DND-41 (cell line): ENCODE measurements around the gene SLC34A3.

Experiments
- ATAC-seq: fragments of 200-7000 bp; cut with Tn5 transposase; 3 replicates; pipeline ENCODE4 v1.9.1; 2021; ENCODE audit warnings: low read depth; ENCODE audit not compliant: insufficient read depth
- DNase-seq: peaks from one replicate; pipeline ENCODE4 v3.0.0-alpha.2; 2020
- H2AFZ ChIP-seq: 2 replicates; pipeline ENCODE4 v1.6.0; 2012; ENCODE audit warnings: low read depth, low read length
- H3K27ac ChIP-seq: 2 replicates; pipeline ENCODE4 v1.5.1; 2012; ENCODE audit warnings: low read length, inconsistent platforms
- H3K27me3 ChIP-seq: fragments of 200-600 bp; sonication (generic); 2 replicates; pipeline ENCODE4 v1.6.0; 2012; ENCODE audit warnings: low read length, mild to moderate bottlenecking, inconsistent platforms; ENCODE audit not compliant: insufficient read depth, poor library complexity
- H3K36me3 ChIP-seq: 2 replicates; pipeline ENCODE4 v1.5.1; 2012; ENCODE audit warnings: low read length, inconsistent platforms; ENCODE audit not compliant: insufficient read depth
- H3K4me1 ChIP-seq: 2 replicates; pipeline ENCODE4 v1.5.1; 2012; ENCODE audit warnings: mild to moderate bottlenecking, low read length; ENCODE audit not compliant: insufficient read depth
- H3K4me2 ChIP-seq: 2 replicates; pipeline ENCODE4 v1.6.0; 2012; ENCODE audit warnings: mild to moderate bottlenecking, moderate library complexity, low read length, inconsistent platforms; ENCODE audit not compliant: insufficient read depth
- H3K4me3 ChIP-seq, 2 experiments: fragments of 200-600 bp in 1 of 2; shearing (Covaris generic) in 1 of 2; 2 replicates each; pipeline ENCODE4 v1.5.1; 2012 to 2016; ENCODE audit warnings: inconsistent platforms in 2 of 2, low read length in 2 of 2, mild to moderate bottlenecking in 2 of 2, low read depth in 1 of 2, moderate library complexity in 1 of 2
- H3K79me2 ChIP-seq: 2 replicates; pipeline ENCODE4 v1.6.0; 2012; ENCODE audit warnings: low read length, inconsistent platforms; ENCODE audit not compliant: insufficient read depth
- H3K9ac ChIP-seq: 2 replicates; pipeline ENCODE4 v1.6.0; 2012; ENCODE audit warnings: low read depth, mild to moderate bottlenecking, inconsistent platforms, low read length, moderate library complexity
- H3K9me3 ChIP-seq: 2 replicates; pipeline ENCODE4 v1.5.1; 2012; ENCODE audit warnings: low read length, moderate library complexity, mild to moderate bottlenecking, inconsistent platforms; ENCODE audit not compliant: insufficient read depth, severe bottlenecking
- H4K20me1 ChIP-seq: 2 replicates; pipeline ENCODE4 v1.6.0; 2012; ENCODE audit warnings: low read length; ENCODE audit not compliant: insufficient read depth
- EZH2 ChIP-seq: IDR thresholded peaks from 3 replicates; pipeline ENCODE4 v1.6.1; 2012; ENCODE audit warnings: borderline replicate concordance, low read depth, mild to moderate bottlenecking, moderate library complexity, low read length, inconsistent platforms; ENCODE audit not compliant: severe bottlenecking
- TF ChIP-seq, protein P1 (sequence below): IDR thresholded peaks from 2 replicates; pipeline ENCODE4 v1.5.1; 2012; ENCODE audit warnings: borderline replicate concordance, low read length, moderate library complexity, mild to moderate bottlenecking; ENCODE audit not compliant: poor library complexity, severe bottlenecking; ENCODE audit errors: extremely low read depth

SLC34A3 gene

GRCh38 chr9:137228506-137228967, 2.2 kb upstream of the SLC34A3 start:
- no peak overlapping the region for H3K4me2 ChIP-seq
- no peaks in the 10 kb centered on the region for H3K9me3 ChIP-seq
- no peak overlapping the region for H3K27ac ChIP-seq
- H2AFZ ChIP-seq = no peak overlapping the region
- no peaks in the 10 kb centered on the region for H4K20me1 ChIP-seq
- no peaks in the 10 kb centered on the region for H3K79me2 ChIP-seq
- H3K36me3 ChIP-seq = no peaks in the 10 kb centered on the region
- TF ChIP-seq, protein P1, sequence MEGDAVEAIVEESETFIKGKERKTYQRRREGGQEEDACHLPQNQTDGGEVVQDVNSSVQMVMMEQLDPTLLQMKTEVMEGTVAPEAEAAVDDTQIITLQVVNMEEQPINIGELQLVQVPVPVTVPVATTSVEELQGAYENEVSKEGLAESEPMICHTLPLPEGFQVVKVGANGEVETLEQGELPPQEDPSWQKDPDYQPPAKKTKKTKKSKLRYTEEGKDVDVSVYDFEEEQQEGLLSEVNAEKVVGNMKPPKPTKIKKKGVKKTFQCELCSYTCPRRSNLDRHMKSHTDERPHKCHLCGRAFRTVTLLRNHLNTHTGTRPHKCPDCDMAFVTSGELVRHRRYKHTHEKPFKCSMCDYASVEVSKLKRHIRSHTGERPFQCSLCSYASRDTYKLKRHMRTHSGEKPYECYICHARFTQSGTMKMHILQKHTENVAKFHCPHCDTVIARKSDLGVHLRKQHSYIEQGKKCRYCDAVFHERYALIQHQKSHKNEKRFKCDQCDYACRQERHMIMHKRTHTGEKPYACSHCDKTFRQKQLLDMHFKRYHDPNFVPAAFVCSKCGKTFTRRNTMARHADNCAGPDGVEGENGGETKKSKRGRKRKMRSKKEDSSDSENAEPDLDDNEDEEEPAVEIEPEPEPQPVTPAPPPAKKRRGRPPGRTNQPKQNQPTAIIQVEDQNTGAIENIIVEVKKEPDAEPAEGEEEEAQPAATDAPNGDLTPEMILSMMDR = no peak
- no peak for TF ChIP-seq EZH2
- H3K9ac ChIP-seq = no peak overlapping the region
- no peak for ATAC-seq
- no peak overlapping the region for H3K4me3 ChIP-seq
- H3K4me1 ChIP-seq = peaks cover 12% of the 10 kb centered on the region
- DNase-seq = no peak
- H3K27me3 ChIP-seq = no peaks in the 10 kb centered on the region

DNA sequence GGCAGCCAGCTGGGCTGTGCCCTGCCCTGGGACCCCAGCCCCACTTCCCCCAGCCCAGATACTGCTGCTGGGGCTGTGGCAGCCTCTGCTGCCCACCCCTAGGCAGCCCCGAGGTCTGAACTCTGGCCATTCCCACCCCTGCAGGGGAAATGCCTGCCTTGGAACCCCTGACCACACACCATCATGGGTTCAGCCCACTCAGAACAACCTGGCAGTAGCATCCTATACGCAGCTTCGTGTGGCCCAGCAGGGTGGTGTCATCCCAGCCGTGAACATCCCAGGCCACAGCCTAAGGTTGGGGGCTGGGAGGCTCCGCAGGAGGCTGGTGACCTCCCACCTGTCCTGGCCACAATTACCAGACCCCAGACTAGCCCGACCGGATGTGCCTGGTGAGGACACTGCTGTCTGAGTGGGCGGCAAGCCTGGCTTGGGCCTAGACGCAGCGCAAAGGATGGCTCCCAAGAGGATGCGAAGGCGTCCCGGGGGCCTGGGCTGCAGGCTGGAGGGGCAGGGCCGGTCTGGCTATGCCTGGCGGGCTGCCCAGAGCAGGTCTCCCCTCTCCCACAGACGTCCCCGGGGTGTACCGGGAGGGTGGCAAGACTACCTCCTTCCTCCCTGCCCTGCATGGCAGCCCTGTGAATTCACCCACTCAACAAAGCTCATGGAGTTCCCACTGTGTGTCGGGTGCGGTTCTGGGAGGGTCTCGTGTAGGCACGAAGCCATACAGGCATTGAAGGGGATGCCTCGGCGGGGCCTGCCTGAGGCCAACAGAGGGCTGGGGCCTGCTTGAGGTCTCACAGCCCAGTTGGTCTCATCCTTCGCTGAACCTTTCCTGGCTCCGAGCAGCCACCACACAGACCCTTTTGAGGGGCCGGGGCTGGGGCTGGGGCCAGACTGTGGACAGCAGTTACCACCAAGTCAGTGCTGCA, 1.5 kb upstream of the SLC34A3 start:
- no peaks in the 10 kb centered on the region for H3K36me3 ChIP-seq
- ATAC-seq (no peak), DNase-seq (no peak)
- H3K79me2 ChIP-seq = no peaks in the 10 kb centered on the region
- H3K9me3 ChIP-seq = no peaks in the 10 kb centered on the region
- no peak overlapping the region for H3K4me2 ChIP-seq
- no peak overlapping the region for H3K4me3 ChIP-seq
- H2AFZ ChIP-seq = no peak overlapping the region
- TF ChIP-seq, protein P1 = no peak
- TF ChIP-seq EZH2 = no peak
- H4K20me1 ChIP-seq = no peaks in the 10 kb centered on the region
- no peak overlapping the region for H3K27ac ChIP-seq
- H3K27me3 ChIP-seq = no peaks in the 10 kb centered on the region
- H3K9ac ChIP-seq = no peak overlapping the region
- peaks cover 8% of the 10 kb centered on the region for H3K4me1 ChIP-seq

GRCh38 chr9:137229903-137230704, 597 bp upstream of the SLC34A3 start:
- no peak overlapping the region for H3K9ac ChIP-seq
- H3K9me3 ChIP-seq = no peaks in the 10 kb centered on the region
- H4K20me1 ChIP-seq = no peaks in the 10 kb centered on the region
- H3K4me1 ChIP-seq = peaks cover 2% of the 10 kb centered on the region; the same call in 1 of the 2 replicates
- H3K27me3 ChIP-seq = no peaks in the 10 kb centered on the region
- no peak overlapping the region for H3K27ac ChIP-seq
- ATAC-seq (no peak), DNase-seq (no peak)
- H3K79me2 ChIP-seq = no peaks in the 10 kb centered on the region
- no peak overlapping the region for H3K4me3 ChIP-seq
- no peak overlapping the region for H2AFZ ChIP-seq
- no peak overlapping the region for H3K4me2 ChIP-seq
- no peaks in the 10 kb centered on the region for H3K36me3 ChIP-seq
- TF ChIP-seq, protein P1 = no peak
- no peak for TF ChIP-seq EZH2
